ENCODE data around the gene CCRL2.
"Not testable (repeated sequence)": the region's sequence is repeated elsewhere in the genome, so short reads cannot be mapped to it uniquely, and the experiment has no call there.

CCRL2 gene

DNA sequence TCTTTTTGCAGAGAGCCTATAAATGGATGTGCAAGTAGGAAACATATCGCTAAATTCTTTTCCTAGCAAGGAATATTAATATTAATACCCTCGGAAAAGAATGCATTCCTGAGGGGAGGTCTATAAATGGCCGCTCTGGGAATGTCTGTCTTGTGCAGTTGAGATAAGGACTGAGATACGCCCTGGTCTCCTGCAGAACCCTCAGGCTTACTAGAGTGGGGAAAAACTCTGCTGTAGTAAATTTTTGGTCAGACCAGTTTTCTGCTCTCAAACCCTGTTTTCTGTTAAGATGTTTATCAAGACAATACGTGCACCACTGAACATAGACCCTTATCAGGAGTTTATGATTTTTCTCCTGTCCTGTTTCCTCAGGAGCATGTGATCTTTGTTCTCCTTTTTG, 24.8 kb downstream of the CCRL2 start:
- DNase-seq = not testable (repeated sequence)

GRCh38 chr3:46433118-46433517, 26.1 kb downstream of the CCRL2 start:
- not testable (repeated sequence) for DNase-seq

GRCh38 chr3:46433841-46434240, 26.8 kb downstream of the CCRL2 start:
- no peak for DNase-seq

DNA sequence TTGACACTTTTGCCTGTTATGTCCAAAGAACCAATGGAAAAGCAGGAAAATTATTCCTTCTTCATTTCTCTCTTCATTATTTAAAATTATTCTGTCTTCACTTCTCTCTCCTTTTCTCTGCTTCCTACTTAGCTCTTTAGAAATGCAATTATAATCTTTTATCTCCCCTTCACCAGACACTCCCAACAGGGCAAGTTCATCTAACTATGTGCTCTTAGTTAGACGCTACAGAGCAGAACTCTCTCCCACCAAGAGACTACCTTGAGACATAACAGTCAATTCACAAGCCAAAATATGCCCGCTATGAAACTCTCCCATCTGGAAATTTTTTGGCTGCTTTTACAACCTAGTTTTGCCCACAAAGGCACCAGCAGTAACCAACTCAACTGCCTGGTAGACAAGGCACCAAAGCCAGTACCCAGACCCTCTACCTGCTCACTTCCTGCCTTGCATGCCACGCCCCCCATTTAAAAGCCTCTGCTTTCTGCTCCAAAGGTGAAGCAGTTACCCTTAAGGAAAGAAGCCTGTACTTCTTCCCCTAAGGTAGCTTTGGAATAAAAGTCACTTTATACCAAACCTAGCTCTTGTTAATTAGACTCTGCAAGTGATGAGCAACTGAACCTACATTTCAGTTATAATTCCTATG, 28.1 kb downstream of the CCRL2 start:
- DNase-seq = no peak

- no peak for DNase-seq
These were observed 31.8 kb downstream of the CCRL2 start for GRCh38 chr3:46438831-46439230.

GRCh38 chr3:46440531-46441294, 33.7 kb downstream of the CCRL2 start:
- no peak for DNase-seq

DNA sequence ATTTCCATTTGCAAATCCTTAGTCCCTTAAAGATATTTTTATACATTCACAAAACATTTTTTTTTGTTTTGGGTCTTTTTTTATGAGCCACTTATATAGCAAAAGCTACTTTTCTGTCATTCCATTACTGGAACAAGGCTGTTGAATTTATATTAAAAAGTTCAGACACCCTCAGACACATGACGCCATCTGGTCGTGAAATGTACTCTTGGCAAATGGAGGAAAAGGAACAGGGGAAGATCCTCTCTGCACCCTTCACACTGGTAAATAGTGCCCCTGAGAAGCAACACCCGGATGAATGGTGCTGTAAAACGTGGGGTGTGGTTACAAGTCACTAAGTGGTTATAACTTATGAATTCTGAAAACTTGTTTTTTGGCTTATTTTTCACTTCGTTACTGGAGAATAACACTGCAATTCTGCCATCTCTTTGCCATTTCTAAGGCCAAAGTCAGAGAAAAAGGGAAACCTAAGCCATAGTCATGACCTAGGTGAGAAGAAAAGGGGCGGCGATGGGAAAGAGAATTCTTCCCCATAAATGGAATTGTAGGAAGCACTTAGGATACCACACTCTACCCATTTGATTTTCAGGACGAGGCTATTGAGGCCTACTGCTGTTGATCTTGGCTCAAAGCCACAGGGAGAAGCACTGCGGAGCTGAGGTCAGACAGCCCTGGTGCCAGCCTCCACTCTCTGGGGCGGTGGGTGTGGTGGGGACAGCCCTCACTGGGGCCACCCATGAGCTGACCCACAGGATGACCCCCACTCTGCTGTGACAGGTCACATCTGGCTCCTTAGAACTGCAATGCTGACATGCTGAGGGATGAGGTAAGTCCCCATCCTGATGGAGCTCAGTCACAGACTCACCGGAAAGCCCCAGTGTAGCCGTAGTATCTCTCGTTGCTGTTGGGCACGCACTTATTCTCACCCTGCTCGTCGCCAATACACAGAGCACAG, 35.8 kb downstream of the CCRL2 start:
- peak; percentile 47 for DNase-seq

GRCh38 chr3:46447228-46447985, 40.3 kb downstream of the CCRL2 start:
- no peak for DNase-seq

DNA sequence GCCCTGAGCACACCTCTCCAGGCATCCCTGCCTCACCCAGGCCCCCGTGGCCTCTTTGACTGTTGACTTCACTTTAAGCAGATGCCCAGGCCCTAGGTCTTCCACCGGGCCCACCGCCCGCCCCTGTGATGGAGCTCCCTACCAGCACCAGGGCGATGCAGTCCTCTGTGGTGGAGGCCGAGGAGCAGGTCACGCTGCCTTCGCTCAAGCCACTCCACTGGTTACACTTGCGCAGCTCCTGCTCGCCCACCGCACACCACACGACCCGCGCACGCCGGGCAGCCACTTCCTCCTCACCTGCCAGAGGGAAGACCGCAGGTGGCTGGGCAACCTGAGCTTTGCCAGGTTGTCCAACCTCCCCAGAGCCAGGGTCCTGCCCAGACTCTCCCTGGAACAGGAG, 41.7 kb downstream of the CCRL2 start:
- DNase-seq = no peak

- DNase-seq = no peak
These were observed 42.9 kb downstream of the CCRL2 start for GRCh38 chr3:46449755-46450552.

- no peak for DNase-seq
These were observed 46.6 kb downstream of the CCRL2 start for GRCh38 chr3:46453526-46454208.

DNA sequence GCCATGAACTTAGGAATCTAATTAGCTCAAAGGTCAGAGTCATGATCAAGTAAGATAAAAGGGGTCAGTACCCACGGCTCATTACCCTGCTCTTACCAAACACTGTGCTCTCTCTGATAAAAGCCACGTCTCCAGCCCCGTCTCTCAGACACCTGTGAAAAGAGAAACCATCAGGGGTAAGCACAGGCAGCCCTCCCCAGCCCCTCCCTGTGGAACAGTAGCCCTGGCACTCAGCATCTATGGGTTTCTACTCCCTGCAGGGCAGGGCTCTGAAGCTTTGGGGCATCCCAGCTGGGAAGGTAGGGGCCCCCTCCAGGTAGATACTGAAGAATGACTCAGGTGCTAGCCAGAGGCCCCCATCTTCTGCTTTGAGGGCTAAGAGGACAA, 47.1 kb downstream of the CCRL2 start:
- DNase-seq = no peak

DNA sequence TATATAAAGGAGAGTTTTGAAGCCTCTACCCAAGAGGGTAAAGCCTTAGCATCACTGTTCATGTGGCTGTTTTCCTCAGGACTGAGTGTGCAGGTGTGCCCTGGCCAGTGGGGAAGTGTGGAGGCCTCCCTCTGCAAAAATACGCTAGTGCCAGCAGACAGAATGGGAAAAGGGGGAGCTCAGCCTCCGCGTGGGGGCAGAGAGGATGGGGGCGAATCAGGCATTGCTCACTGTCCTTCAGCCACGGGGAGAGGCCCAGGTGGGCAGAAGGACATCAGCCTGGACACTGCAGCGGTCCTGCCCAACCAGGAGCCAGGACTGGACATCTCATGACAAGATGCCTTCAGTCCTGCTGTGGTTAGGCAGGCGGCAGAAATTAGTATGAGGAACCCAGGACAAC, 47.5 kb downstream of the CCRL2 start:
- DNase-seq = no peak

GRCh38 chr3:46455231-46456115, 48.4 kb downstream of the CCRL2 start:
- no peak for DNase-seq

DNA sequence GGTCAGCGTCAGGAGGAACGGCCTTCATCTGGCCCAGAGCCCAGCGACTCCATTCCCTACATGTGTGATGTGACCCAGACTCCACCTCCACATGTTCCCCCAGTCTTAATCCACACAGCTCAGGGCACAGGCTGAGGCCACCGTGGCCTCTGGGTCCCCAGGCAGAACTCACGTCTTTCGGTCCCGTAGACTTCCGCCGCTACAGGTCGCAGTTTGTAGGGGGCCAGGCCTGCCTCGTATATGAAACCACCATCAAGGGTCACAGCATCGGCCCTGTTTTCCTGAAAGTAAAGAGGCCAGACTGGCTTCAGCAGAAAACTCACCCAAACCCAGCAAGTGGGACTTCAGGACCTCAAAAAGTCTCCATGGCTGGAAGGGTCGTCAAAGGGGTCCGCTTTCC, 49.1 kb downstream of the CCRL2 start:
- DNase-seq = no peak

Measured in activated CD8-positive, alpha-beta memory T cell treated with anti-CD3 and anti-CD28 coated beads, Interleukin-2, amount 50 U/mL, for 4 hours (primary cell).